ENCODE measurements around the gene COPG2. TPM values are rescaled to one million over a fixed set of nuclear protein-coding genes. Genes with fewer than 3 reads are reported as not detected.

The COPG2 gene
- total RNA-seq, 1 experiment from 2014 or later, result 50.9 TPM

DNA sequence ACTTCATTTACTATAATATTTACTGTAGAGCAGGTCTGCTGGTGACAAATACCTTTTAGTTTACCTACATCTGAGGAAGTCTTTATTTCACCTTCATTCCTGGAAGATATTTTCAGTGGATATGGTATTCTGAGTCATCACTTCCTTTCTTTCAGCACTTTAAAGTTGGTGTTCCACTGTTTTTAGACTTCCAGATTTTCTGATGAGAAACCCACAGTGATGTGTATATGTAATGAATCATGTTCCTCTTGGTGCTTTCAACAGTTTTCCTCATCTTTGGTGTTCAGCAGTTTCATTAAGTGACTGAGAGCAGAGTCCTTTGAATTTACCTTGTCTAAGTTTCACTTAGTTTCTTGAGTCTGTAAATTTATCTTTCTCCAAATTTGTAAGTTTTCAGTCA, 36.4 kb downstream of the COPG2 start:
- ChIA-PET CTCF (no interaction called here), POLR2A (no interaction called here)
- H3K9me3 Mint-ChIP-seq, result peaks cover 82% of the 10 kb centered on the region
- no peak overlapping the region for H3K4me3 Mint-ChIP-seq
- no peaks in the 10 kb centered on the region for H3K4me1 Mint-ChIP-seq
- TF ChIP-seq ETV6 (CRISPR knock-in tag; IDR thresholded peaks at IDR 0.05) (no peak), OVOL2 (CRISPR knock-in tag; IDR thresholded peaks at IDR 0.05; ENCODE audit: borderline replicate concordance) (no peak), KAT7 (CRISPR knock-in tag; IDR thresholded peaks at IDR 0.05; ENCODE audit: borderline replicate concordance) (no peak), GABPB1 (CRISPR knock-in tag; IDR thresholded peaks at IDR 0.05) (no peak), ZNF396 (CRISPR knock-in tag; IDR thresholded peaks at IDR 0.05; ENCODE audit: borderline replicate concordance) (no peak), ZNF671 (CRISPR knock-in tag; IDR thresholded peaks at IDR 0.05) (no peak), CREB1 (CRISPR knock-in tag; IDR thresholded peaks at IDR 0.05) (no peak), RORB (CRISPR knock-in tag; IDR thresholded peaks at IDR 0.05) (no peak), TP53 (CRISPR knock-in tag; IDR thresholded peaks at IDR 0.05) (no peak)
- TF ChIP-seq, protein P1, sequence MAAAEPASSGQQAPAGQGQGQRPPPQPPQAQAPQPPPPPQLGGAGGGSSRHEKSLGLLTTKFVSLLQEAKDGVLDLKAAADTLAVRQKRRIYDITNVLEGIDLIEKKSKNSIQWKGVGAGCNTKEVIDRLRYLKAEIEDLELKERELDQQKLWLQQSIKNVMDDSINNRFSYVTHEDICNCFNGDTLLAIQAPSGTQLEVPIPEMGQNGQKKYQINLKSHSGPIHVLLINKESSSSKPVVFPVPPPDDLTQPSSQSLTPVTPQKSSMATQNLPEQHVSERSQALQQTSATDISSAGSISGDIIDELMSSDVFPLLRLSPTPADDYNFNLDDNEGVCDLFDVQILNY (CRISPR knock-in tag; IDR thresholded peaks at IDR 0.05), result no peak
- TF ChIP-seq, protein P2, sequence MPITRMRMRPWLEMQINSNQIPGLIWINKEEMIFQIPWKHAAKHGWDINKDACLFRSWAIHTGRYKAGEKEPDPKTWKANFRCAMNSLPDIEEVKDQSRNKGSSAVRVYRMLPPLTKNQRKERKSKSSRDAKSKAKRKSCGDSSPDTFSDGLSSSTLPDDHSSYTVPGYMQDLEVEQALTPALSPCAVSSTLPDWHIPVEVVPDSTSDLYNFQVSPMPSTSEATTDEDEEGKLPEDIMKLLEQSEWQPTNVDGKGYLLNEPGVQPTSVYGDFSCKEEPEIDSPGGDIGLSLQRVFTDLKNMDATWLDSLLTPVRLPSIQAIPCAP (CRISPR knock-in tag; IDR thresholded peaks at IDR 0.05), result no peak
- TF ChIP-seq, protein P3, sequence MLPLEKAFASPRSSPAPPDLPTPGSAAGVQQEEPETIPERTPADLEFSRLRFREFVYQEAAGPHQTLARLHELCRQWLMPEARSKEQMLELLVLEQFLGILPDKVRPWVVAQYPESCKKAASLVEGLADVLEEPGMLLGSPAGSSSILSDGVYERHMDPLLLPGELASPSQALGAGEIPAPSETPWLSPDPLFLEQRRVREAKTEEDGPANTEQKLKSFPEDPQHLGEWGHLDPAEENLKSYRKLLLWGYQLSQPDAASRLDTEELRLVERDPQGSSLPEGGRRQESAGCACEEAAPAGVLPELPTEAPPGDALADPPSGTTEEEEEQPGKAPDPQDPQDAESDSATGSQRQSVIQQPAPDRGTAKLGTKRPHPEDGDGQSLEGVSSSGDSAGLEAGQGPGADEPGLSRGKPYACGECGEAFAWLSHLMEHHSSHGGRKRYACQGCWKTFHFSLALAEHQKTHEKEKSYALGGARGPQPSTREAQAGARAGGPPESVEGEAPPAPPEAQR (CRISPR knock-in tag; IDR thresholded peaks at IDR 0.05), result no peak
- TF ChIP-seq, protein P4, sequence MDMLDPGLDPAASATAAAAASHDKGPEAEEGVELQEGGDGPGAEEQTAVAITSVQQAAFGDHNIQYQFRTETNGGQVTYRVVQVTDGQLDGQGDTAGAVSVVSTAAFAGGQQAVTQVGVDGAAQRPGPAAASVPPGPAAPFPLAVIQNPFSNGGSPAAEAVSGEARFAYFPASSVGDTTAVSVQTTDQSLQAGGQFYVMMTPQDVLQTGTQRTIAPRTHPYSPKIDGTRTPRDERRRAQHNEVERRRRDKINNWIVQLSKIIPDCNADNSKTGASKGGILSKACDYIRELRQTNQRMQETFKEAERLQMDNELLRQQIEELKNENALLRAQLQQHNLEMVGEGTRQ (CRISPR knock-in tag; IDR thresholded peaks at IDR 0.05), result no peak
- TF ChIP-seq, protein P5, sequence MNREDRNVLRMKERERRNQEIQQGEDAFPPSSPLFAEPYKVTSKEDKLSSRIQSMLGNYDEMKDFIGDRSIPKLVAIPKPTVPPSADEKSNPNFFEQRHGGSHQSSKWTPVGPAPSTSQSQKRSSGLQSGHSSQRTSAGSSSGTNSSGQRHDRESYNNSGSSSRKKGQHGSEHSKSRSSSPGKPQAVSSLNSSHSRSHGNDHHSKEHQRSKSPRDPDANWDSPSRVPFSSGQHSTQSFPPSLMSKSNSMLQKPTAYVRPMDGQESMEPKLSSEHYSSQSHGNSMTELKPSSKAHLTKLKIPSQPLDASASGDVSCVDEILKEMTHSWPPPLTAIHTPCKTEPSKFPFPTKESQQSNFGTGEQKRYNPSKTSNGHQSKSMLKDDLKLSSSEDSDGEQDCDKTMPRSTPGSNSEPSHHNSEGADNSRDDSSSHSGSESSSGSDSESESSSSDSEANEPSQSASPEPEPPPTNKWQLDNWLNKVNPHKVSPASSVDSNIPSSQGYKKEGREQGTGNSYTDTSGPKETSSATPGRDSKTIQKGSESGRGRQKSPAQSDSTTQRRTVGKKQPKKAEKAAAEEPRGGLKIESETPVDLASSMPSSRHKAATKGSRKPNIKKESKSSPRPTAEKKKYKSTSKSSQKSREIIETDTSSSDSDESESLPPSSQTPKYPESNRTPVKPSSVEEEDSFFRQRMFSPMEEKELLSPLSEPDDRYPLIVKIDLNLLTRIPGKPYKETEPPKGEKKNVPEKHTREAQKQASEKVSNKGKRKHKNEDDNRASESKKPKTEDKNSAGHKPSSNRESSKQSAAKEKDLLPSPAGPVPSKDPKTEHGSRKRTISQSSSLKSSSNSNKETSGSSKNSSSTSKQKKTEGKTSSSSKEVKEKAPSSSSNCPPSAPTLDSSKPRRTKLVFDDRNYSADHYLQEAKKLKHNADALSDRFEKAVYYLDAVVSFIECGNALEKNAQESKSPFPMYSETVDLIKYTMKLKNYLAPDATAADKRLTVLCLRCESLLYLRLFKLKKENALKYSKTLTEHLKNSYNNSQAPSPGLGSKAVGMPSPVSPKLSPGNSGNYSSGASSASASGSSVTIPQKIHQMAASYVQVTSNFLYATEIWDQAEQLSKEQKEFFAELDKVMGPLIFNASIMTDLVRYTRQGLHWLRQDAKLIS (CRISPR knock-in tag; IDR thresholded peaks at IDR 0.05; ENCODE audit: borderline replicate concordance), result no peak
- TF ChIP-seq, protein P6, sequence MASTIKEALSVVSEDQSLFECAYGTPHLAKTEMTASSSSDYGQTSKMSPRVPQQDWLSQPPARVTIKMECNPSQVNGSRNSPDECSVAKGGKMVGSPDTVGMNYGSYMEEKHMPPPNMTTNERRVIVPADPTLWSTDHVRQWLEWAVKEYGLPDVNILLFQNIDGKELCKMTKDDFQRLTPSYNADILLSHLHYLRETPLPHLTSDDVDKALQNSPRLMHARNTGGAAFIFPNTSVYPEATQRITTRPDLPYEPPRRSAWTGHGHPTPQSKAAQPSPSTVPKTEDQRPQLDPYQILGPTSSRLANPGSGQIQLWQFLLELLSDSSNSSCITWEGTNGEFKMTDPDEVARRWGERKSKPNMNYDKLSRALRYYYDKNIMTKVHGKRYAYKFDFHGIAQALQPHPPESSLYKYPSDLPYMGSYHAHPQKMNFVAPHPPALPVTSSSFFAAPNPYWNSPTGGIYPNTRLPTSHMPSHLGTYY (CRISPR knock-in tag; IDR thresholded peaks at IDR 0.05), result no peak
- ATAC-seq (no peak), DNase-seq (ENCODE audit: low spot score) (no peak)
- peaks cover 65% of the 10 kb centered on the region for H3K36me3 Mint-ChIP-seq
- H3K27ac Mint-ChIP-seq, result no peak overlapping the region
- no peaks in the 10 kb centered on the region; the same call in 1 of the 2 replicates for H3K27me3 Mint-ChIP-seq (ENCODE audit: low read depth)

DNA sequence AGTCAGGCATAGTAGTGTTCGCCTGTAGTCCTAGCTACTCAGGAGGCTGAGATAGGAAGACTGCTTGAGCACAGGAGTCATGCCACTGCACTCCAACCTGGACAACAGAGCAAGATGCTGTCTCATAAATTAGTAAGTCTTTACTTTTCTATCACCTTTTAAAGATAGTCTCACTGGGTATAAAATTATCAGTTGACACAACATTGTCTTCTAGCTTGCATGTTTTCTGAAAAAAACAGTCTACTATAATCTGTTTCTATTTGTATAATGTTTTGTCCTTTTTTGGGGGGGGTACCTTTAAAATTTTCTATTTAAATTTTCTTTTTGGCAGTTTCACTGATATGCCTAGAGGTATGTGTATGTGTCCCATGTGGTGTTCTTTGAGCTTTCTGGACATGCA, 39.6 kb downstream of the COPG2 start:
- POLR2A ChIA-PET, result interaction anchor here (1.3 kb wide), 1 partner anchor 12 kb away, joined by 4 read pairs; no protein-coding TSS in a partner anchor
- Mint-ChIP-seq H3K4me1 (no peaks in the 10 kb centered on the region), H3K9me3 (peaks cover 50% of the 10 kb centered on the region), H3K27ac (no peak overlapping the region), H3K4me3 (no peak overlapping the region), H3K27me3 (ENCODE audit: low read depth) (no peaks in the 10 kb centered on the region; the same call in 1 of the 2 replicates), H3K36me3 (peaks cover 36% of the 10 kb centered on the region)
- CTCF ChIA-PET, result no interaction called here
- no peak for ATAC-seq
- TF ChIP-seq, protein P7, sequence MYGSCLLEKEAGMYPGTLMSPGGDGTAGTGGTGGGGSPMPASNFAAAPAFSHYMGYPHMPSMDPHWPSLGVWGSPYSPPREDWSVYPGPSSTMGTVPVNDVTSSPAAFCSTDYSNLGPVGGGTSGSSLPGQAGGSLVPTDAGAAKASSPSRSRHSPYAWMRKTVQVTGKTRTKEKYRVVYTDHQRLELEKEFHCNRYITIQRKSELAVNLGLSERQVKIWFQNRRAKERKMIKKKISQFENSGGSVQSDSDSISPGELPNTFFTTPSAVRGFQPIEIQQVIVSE (CRISPR knock-in tag; IDR thresholded peaks at IDR 0.05; ENCODE audit: borderline replicate concordance), result no peak
- TF ChIP-seq, protein P8, sequence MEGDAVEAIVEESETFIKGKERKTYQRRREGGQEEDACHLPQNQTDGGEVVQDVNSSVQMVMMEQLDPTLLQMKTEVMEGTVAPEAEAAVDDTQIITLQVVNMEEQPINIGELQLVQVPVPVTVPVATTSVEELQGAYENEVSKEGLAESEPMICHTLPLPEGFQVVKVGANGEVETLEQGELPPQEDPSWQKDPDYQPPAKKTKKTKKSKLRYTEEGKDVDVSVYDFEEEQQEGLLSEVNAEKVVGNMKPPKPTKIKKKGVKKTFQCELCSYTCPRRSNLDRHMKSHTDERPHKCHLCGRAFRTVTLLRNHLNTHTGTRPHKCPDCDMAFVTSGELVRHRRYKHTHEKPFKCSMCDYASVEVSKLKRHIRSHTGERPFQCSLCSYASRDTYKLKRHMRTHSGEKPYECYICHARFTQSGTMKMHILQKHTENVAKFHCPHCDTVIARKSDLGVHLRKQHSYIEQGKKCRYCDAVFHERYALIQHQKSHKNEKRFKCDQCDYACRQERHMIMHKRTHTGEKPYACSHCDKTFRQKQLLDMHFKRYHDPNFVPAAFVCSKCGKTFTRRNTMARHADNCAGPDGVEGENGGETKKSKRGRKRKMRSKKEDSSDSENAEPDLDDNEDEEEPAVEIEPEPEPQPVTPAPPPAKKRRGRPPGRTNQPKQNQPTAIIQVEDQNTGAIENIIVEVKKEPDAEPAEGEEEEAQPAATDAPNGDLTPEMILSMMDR (IDR thresholded peaks at IDR 0.05), result no peak
- no peak for TF ChIP-seq ZNF317 (CRISPR knock-in tag; IDR thresholded peaks at IDR 0.05; ENCODE audit: borderline replicate concordance, low read depth)
- no peak for DNase-seq (ENCODE audit: low spot score)
